Activated CD8-positive, alpha-beta T cell treated with anti-CD3 and anti-CD28 coated beads for 36 hours (primary cell): Measurements from ENCODE around the gene PRDM5. TPM values are rescaled to one million over a fixed set of nuclear protein-coding genes. Genes with fewer than 3 reads are reported as not detected.

Experiments
- ATAC-seq: fragments of 200-7000 bp; cut with Tn5 transposase; one replicate; pipeline ENCODE4 v1.10.0; 2021; ENCODE audit warnings: mild to moderate bottlenecking, moderate library complexity
- CTCF ChIA-PET: fragments of 350-600 bp; sonication (Branson Sonifier 250); formaldehyde crosslinking; loops from one replicate; lab custom pipeline; 2021; ENCODE audit warnings: antibody characterized with exemption; lab: Charles Lee
- POLR2A ChIA-PET: fragments of 350-600 bp; sonication (Branson Sonifier 250); formaldehyde crosslinking; loops from one replicate; lab custom pipeline; 2021; ENCODE audit warnings: antibody characterized with exemption; lab: Charles Lee
- DNase-seq: peaks from one replicate; pipeline ENCODE4 v3.0.0-alpha.2; 2020
- H3K27ac Mint-ChIP-seq: one replicate; pipeline ENCODE4 v1.8.0; 2021; ENCODE audit warnings: mild to moderate bottlenecking, mixed read lengths
- H3K27me3 Mint-ChIP-seq: one replicate; pipeline ENCODE4 v1.8.0; 2021; ENCODE audit warnings: mixed read lengths
- H3K36me3 Mint-ChIP-seq: one replicate; pipeline ENCODE4 v1.8.0; 2021; ENCODE audit warnings: low read depth, mixed read lengths
- H3K4me1 Mint-ChIP-seq: one replicate; pipeline ENCODE4 v1.8.0; 2021; ENCODE audit warnings: low read depth, mixed read lengths
- H3K4me3 Mint-ChIP-seq: one replicate; pipeline ENCODE4 v1.8.0; 2021; ENCODE audit warnings: mild to moderate bottlenecking, moderate library complexity, mixed read lengths
- H3K9me3 Mint-ChIP-seq: one replicate; pipeline ENCODE4 v1.8.0; 2021; ENCODE audit warnings: mixed read lengths
- intact Hi-C: fragments of 100-400 bp; cut with micrococcal nuclease; formaldehyde crosslinking; loops from one replicate; pipeline ENCODE4 v1.10.0; 2022
- total RNA-seq, 2 experiments: library from RNA; stranded (reverse); gene quantifications; one replicate each; pipeline ENCODE4 v1.2.3, GENCODE V29; 2021
- TF ChIP-seq, protein P1 (sequence below): fragments of 200-600 bp; IDR thresholded peaks from one replicate; pipeline ENCODE4 v1.8.0; 2022; ENCODE audit warnings: antibody characterized with exemption, mild to moderate bottlenecking

PRDM5 gene
- total RNA-seq, 2 experiments from 2014 or later: 0.51 to 0.52 TPM

DNA sequence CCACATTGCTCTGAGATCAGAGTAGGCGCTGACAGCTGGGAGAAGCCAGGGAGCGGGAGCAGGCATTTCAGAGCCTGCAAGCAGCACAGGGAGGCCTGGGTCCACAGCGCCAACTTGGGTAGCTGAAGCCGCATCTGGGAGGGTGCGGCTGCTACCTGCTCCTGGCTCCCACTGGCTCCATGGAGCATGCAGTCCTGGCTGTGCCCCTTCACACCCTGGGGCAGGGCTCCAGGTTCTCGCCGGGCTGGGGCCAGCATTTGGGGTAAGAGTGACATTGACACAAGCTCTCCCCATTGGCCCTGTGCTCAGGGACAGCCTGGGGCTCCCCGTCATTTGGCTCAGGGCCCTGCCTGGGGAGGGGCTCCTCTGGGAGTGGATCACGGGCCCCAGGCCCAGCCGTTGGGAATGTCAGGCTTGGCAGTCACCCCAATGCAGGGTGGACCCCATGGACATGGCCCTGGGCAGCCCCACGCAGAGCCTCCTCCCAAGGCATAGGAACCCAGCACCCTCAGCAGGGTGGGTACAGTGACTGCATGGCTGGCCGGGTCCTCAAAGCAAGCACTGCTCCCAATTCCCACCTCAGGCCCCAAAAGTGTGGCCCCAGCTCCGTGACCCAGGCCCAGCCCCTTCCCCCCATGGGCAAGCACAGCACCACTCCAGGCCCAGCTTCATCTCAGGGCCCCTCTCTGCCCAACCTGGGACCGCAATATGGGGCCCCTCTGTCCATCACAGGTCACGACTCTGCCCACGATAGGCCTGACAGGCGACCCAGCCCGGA, 82.4 kb downstream of the PRDM5 start:
- TF ChIP-seq, protein P1, sequence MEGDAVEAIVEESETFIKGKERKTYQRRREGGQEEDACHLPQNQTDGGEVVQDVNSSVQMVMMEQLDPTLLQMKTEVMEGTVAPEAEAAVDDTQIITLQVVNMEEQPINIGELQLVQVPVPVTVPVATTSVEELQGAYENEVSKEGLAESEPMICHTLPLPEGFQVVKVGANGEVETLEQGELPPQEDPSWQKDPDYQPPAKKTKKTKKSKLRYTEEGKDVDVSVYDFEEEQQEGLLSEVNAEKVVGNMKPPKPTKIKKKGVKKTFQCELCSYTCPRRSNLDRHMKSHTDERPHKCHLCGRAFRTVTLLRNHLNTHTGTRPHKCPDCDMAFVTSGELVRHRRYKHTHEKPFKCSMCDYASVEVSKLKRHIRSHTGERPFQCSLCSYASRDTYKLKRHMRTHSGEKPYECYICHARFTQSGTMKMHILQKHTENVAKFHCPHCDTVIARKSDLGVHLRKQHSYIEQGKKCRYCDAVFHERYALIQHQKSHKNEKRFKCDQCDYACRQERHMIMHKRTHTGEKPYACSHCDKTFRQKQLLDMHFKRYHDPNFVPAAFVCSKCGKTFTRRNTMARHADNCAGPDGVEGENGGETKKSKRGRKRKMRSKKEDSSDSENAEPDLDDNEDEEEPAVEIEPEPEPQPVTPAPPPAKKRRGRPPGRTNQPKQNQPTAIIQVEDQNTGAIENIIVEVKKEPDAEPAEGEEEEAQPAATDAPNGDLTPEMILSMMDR: no peak
- H3K4me3 Mint-ChIP-seq: no peak overlapping the region
- ChIA-PET POLR2A (interaction anchor here (0.5 kb wide), 1 partner anchor 69 kb away, joined by 3 read pairs; no protein-coding TSS in a partner anchor), CTCF (no interaction called here)
- DNase-seq (no peak), ATAC-seq (no peak)
- no peaks in the 10 kb centered on the region for H3K9me3 Mint-ChIP-seq
- H3K36me3 Mint-ChIP-seq: no peaks in the 10 kb centered on the region
- H3K27ac Mint-ChIP-seq: no peak overlapping the region
- no peaks in the 10 kb centered on the region for H3K27me3 Mint-ChIP-seq
- intact Hi-C loops: no loop called here
- peaks cover 15% of the 10 kb centered on the region for H3K4me1 Mint-ChIP-seq

GRCh38 chr4:120839334-120839973, 83.1 kb downstream of the PRDM5 start:
- Mint-ChIP-seq H3K27me3 (no peaks in the 10 kb centered on the region), H3K4me3 (no peak overlapping the region), H3K9me3 (no peaks in the 10 kb centered on the region), H3K4me1 (peaks cover 8% of the 10 kb centered on the region), H3K27ac (no peak overlapping the region), H3K36me3 (no peaks in the 10 kb centered on the region)
- intact Hi-C loops: no loop called here
- CTCF ChIA-PET: no interaction called here
- POLR2A ChIA-PET: no interaction called here
- ATAC-seq: no peak
- TF ChIP-seq, protein P1: no peak
- no peak for DNase-seq

- CTCF ChIA-PET: no interaction called here
These were observed 83.7 kb downstream of the PRDM5 start for GRCh38 chr4:120838784-120839183.

GRCh38 chr4:120837656-120838055, 84.9 kb downstream of the PRDM5 start:
- H3K27ac Mint-ChIP-seq: no peak overlapping the region
- TF ChIP-seq, protein P1: no peak
- no peak overlapping the region for H3K4me3 Mint-ChIP-seq
- ATAC-seq (no peak), DNase-seq (no peak)
- no peaks in the 10 kb centered on the region for H3K4me1 Mint-ChIP-seq
- intact Hi-C loops: no loop called here
- no peaks in the 10 kb centered on the region for H3K9me3 Mint-ChIP-seq
- H3K36me3 Mint-ChIP-seq: no peaks in the 10 kb centered on the region
- ChIA-PET CTCF (interaction anchor here (1.0 kb wide), 1 partner anchor 28 kb away, joined by 3 read pairs; no protein-coding TSS in a partner anchor), POLR2A (no interaction called here)
- H3K27me3 Mint-ChIP-seq: no peaks in the 10 kb centered on the region

More at GRCh38 chr4:120838784-120839183, 83.7 kb downstream of the PRDM5 start:
- DNase-seq: no peak
- Mint-ChIP-seq H3K4me3 (no peak overlapping the region), H3K27ac (no peak overlapping the region), H3K27me3 (no peaks in the 10 kb centered on the region), H3K36me3 (no peaks in the 10 kb centered on the region), H3K9me3 (no peaks in the 10 kb centered on the region), H3K4me1 (peaks cover 2% of the 10 kb centered on the region)
- POLR2A ChIA-PET: no interaction called here
- ATAC-seq: no peak
- intact Hi-C loops: no loop called here
- TF ChIP-seq, protein P1: no peak

DNA sequence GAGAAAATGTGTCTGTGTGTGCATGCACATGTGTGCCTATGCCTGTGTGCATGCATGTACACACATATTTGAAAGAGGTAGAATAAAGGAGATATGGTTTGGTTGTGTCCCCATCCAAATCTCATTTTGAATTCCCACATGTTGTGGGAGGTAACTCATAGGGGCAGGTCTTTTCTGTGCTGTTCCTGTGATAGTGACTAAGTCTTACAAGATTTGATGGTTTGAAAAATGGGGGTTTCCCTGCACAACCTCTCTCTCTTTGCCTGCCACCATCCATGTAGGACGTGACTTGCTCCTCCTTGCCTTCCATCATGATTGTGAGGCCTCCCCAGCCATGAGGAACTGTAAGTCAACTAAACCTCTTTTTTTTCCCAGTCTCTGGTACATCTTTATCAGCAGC, 87.2 kb downstream of the PRDM5 start:
- peak; percentile 17 for ATAC-seq
- TF ChIP-seq, protein P1: no peak
- H3K4me3 Mint-ChIP-seq: no peak overlapping the region
- ChIA-PET CTCF (no interaction called here), POLR2A (no interaction called here)
- no peaks in the 10 kb centered on the region for H3K4me1 Mint-ChIP-seq
- DNase-seq: no peak
- H3K27ac Mint-ChIP-seq: no peak overlapping the region
- no peaks in the 10 kb centered on the region for H3K27me3 Mint-ChIP-seq
- no peaks in the 10 kb centered on the region for H3K9me3 Mint-ChIP-seq
- intact Hi-C loops: no loop called here
- H3K36me3 Mint-ChIP-seq: no peaks in the 10 kb centered on the region
